Osteoblast (primary cell): ENCODE results near the gene TXNRD3. TPM values are rescaled to one million over a fixed set of nuclear protein-coding genes. Genes with fewer than 3 reads are reported as not detected.

ENCODE experiments used
- DNase-seq: peaks from one replicate; pipeline ENCODE4 v3.0.0; 2011; ENCODE audit warnings: low spot score, mixed read lengths; ENCODE audit not compliant: insufficient read length; ENCODE audit errors: missing footprints
- H2AFZ ChIP-seq: 2 replicates; pipeline ENCODE4 v1.6.0; 2011; ENCODE audit warnings: mild to moderate bottlenecking, low read length
- H3K27ac ChIP-seq: 2 replicates; pipeline ENCODE4 v1.5.1; 2011; ENCODE audit warnings: mild to moderate bottlenecking, low read depth, low read length, moderate library complexity
- H3K27me3 ChIP-seq: 2 replicates; pipeline ENCODE4 v1.6.0; 2012; ENCODE audit warnings: mild to moderate bottlenecking, control low read depth, inconsistent platforms, low read length, moderate library complexity; ENCODE audit not compliant: insufficient read depth
- H3K36me3 ChIP-seq: 2 replicates; pipeline ENCODE4 v1.5.1; 2011; ENCODE audit warnings: mild to moderate bottlenecking, low read length, control low read depth, moderate library complexity; ENCODE audit not compliant: insufficient read depth
- H3K4me1 ChIP-seq: 2 replicates; pipeline ENCODE4 v1.5.1; 2011; ENCODE audit warnings: mild to moderate bottlenecking, low read length, control low read depth, moderate library complexity; ENCODE audit not compliant: insufficient read depth
- H3K4me2 ChIP-seq: 2 replicates; pipeline ENCODE4 v1.6.0; 2011; ENCODE audit warnings: mild to moderate bottlenecking, low read length; ENCODE audit not compliant: insufficient read depth
- H3K4me3 ChIP-seq: fragments of 200-600 bp; sonication (generic); 3 replicates; pipeline ENCODE4 v1.5.1; 2012; ENCODE audit warnings: mild to moderate bottlenecking, low read length, inconsistent platforms; ENCODE audit not compliant: insufficient read depth
- H3K79me2 ChIP-seq: 2 replicates; pipeline ENCODE4 v1.6.0; 2012; ENCODE audit warnings: mild to moderate bottlenecking, low read length, control low read depth, inconsistent platforms; ENCODE audit not compliant: insufficient read depth
- H3K9me3 ChIP-seq: 2 replicates; pipeline ENCODE4 v1.5.1; 2011; ENCODE audit warnings: low read depth, low read length, control low read depth
- H4K20me1 ChIP-seq: 2 replicates; pipeline ENCODE4 v1.6.0; 2012; ENCODE audit warnings: mild to moderate bottlenecking, low read length, control low read depth; ENCODE audit not compliant: insufficient read depth
- total RNA-seq: library from RNA; depleted of rRNA; stranded (reverse); fragments of >200 nt; gene quantifications from 2 replicates; pipeline ENCODE4 v1.2.3, GENCODE V29; 2012
- TF ChIP-seq, protein P1 (sequence below): IDR thresholded peaks from 2 replicates; pipeline ENCODE4 v1.5.1; 2011; ENCODE audit warnings: mild to moderate bottlenecking, low read depth, low read length, moderate library complexity; ENCODE audit errors: extremely low read depth

The TXNRD3 gene
- total RNA-seq, 1 donor, result 18.1 TPM

- no peaks in the 10 kb centered on the region for H3K79me2 ChIP-seq
- no peaks in the 10 kb centered on the region for H3K27me3 ChIP-seq
- H3K4me1 ChIP-seq, result peaks cover 32% of the 10 kb centered on the region
- no peak overlapping the region for H3K4me2 ChIP-seq
- TF ChIP-seq, protein P1, sequence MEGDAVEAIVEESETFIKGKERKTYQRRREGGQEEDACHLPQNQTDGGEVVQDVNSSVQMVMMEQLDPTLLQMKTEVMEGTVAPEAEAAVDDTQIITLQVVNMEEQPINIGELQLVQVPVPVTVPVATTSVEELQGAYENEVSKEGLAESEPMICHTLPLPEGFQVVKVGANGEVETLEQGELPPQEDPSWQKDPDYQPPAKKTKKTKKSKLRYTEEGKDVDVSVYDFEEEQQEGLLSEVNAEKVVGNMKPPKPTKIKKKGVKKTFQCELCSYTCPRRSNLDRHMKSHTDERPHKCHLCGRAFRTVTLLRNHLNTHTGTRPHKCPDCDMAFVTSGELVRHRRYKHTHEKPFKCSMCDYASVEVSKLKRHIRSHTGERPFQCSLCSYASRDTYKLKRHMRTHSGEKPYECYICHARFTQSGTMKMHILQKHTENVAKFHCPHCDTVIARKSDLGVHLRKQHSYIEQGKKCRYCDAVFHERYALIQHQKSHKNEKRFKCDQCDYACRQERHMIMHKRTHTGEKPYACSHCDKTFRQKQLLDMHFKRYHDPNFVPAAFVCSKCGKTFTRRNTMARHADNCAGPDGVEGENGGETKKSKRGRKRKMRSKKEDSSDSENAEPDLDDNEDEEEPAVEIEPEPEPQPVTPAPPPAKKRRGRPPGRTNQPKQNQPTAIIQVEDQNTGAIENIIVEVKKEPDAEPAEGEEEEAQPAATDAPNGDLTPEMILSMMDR, result no peak
- no peak overlapping the region for H2AFZ ChIP-seq
- H4K20me1 ChIP-seq, result no peaks in the 10 kb centered on the region
- no peaks in the 10 kb centered on the region for H3K9me3 ChIP-seq
- no peak overlapping the region for H3K27ac ChIP-seq
- H3K4me3 ChIP-seq, result no peak overlapping the region
- DNase-seq, result no peak
- no peaks in the 10 kb centered on the region for H3K36me3 ChIP-seq
Observed at GRCh38 chr3:126622694-126623093, 32.2 kb downstream of the TXNRD3 start.

GRCh38 chr3:126621627-126622345 lies 33.1 kb downstream of the TXNRD3 start:
- H3K4me1 ChIP-seq, result peaks cover 35% of the 10 kb centered on the region
- H3K4me3 ChIP-seq, result peak overlapping the region; percentile 2
- TF ChIP-seq, protein P1, result no peak
- H3K27ac ChIP-seq, result peak overlapping the region; percentile 49
- H3K9me3 ChIP-seq, result peaks cover 6% of the 10 kb centered on the region
- no peaks in the 10 kb centered on the region for H4K20me1 ChIP-seq
- no peaks in the 10 kb centered on the region for H3K27me3 ChIP-seq
- peaks cover 4% of the 10 kb centered on the region for H3K36me3 ChIP-seq
- no peak overlapping the region for H2AFZ ChIP-seq
- DNase-seq, result no peak
- H3K79me2 ChIP-seq, result no peaks in the 10 kb centered on the region
- peak overlapping the region; percentile 64 for H3K4me2 ChIP-seq

- Histone ChIP-seq H3K27me3 (no peaks in the 10 kb centered on the region), H3K79me2 (no peaks in the 10 kb centered on the region), H4K20me1 (no peaks in the 10 kb centered on the region), H3K9me3 (peaks cover 6% of the 10 kb centered on the region), H3K4me1 (peaks cover 35% of the 10 kb centered on the region), H3K36me3 (peaks cover 4% of the 10 kb centered on the region), H2AFZ (no peak overlapping the region), H3K4me3 (peak overlapping the region; percentile 5), H3K27ac (peak overlapping the region; percentile 49), H3K4me2 (peak overlapping the region; percentile 64)
- no peak for DNase-seq
- TF ChIP-seq, protein P1, result no peak
Observed at GRCh38 chr3:126621171-126621570, 33.8 kb downstream of the TXNRD3 start.

DNA sequence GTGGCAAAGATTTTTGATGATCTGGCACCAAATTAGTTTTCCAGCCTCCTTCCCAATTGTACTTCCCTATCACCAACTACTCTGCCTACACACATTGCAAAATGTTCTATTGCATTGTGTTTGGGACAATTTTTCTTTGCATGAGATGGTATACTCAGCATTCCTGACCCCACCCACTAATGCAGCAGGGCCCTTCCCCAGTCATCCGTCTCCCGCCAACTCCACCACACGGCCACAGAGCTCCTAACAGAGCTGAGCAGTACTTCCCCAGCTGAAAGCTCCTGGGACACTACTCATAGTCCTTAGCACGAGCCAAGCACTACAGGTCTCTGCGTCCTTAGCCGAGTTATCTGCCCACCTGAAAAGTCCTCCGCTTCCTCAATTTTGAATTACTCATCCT lies 34.2 kb downstream of the TXNRD3 start:
- Histone ChIP-seq H3K79me2 (no peaks in the 10 kb centered on the region), H3K4me3 (peak overlapping the region; percentile 20), H3K9me3 (peaks cover 6% of the 10 kb centered on the region), H2AFZ (no peak overlapping the region), H3K36me3 (peaks cover 4% of the 10 kb centered on the region), H3K27ac (peak overlapping the region; percentile 47), H3K4me2 (peak overlapping the region; percentile 64), H3K27me3 (no peaks in the 10 kb centered on the region), H4K20me1 (no peaks in the 10 kb centered on the region), H3K4me1 (peaks cover 35% of the 10 kb centered on the region)
- no peak for DNase-seq
- TF ChIP-seq, protein P1, result no peak
